ENCODE results near the gene DEFB112.

DNA sequence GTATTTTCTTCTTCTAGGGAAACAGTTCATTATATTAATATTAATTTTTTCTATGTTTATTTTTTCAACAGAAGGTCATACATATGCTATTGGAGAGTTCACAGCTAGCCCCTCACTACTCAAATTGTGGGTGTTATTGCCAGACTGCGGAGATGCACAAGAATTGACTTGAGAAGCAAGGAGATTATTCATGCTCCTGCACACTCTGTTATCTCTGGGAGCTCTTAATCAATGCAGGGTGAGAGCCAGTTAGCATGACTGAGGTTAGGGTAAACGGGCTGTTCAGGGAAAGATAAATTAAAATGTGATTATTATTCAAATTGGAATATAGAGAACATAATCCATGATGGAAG lies 48.9 kb upstream of the DEFB112 start:
- TF ChIP-seq, protein P1, sequence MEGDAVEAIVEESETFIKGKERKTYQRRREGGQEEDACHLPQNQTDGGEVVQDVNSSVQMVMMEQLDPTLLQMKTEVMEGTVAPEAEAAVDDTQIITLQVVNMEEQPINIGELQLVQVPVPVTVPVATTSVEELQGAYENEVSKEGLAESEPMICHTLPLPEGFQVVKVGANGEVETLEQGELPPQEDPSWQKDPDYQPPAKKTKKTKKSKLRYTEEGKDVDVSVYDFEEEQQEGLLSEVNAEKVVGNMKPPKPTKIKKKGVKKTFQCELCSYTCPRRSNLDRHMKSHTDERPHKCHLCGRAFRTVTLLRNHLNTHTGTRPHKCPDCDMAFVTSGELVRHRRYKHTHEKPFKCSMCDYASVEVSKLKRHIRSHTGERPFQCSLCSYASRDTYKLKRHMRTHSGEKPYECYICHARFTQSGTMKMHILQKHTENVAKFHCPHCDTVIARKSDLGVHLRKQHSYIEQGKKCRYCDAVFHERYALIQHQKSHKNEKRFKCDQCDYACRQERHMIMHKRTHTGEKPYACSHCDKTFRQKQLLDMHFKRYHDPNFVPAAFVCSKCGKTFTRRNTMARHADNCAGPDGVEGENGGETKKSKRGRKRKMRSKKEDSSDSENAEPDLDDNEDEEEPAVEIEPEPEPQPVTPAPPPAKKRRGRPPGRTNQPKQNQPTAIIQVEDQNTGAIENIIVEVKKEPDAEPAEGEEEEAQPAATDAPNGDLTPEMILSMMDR (IDR thresholded peaks at IDR 0.05; ENCODE audit: low read depth, low read length), result no peak
- no peak for TF ChIP-seq MYC (IDR thresholded peaks at IDR 0.05; ENCODE audit: low read depth, low read length)
- TF ChIP-seq POLR2A (IDR thresholded peaks at IDR 0.05; ENCODE audit: extremely low read depth, insufficient read length), result no peak
- TF ChIP-seq MAX (IDR thresholded peaks at IDR 0.05; ENCODE audit: low read depth, low read length), result no peak
